SJSA1 (cell line): Measurements from ENCODE around the gene POLR1H. TPM values are rescaled to one million over a fixed set of nuclear protein-coding genes. Genes with fewer than 3 reads are reported as not detected.

ENCODE experiments used
- DNase-seq, 2 experiments: peaks; one replicate each; pipeline ENCODE4 v3.0.0-alpha.2; 2015 to 2020; ENCODE audit warnings: low spot score in 2 of 2, low read depth in 1 of 2
- H3K27ac ChIP-seq: fragments of 250-450 bp; sonication (Bioruptor Pico); 2 replicates; pipeline ENCODE4 v1.5.1; 2020; ENCODE audit warnings: mild to moderate bottlenecking, moderate library complexity
- H3K27me3 ChIP-seq: fragments of 250-450 bp; sonication (Bioruptor Pico); replicated peaks from 2 replicates; pipeline ENCODE4 v1.5.1; 2020; ENCODE audit warnings: mild to moderate bottlenecking, moderate library complexity
- H3K36me3 ChIP-seq: fragments of 250-450 bp; sonication (Bioruptor Pico); 2 replicates; pipeline ENCODE4 v1.5.1; 2020; ENCODE audit warnings: mild to moderate bottlenecking
- H3K4me1 ChIP-seq: fragments of 250-450 bp; sonication (Bioruptor Pico); replicated peaks from 2 replicates; pipeline ENCODE4 v1.6.1; 2021; ENCODE audit warnings: mild to moderate bottlenecking
- H3K4me3 ChIP-seq: fragments of 250-450 bp; sonication (Bioruptor Pico); 2 replicates; pipeline ENCODE4 v1.5.1; 2020; ENCODE audit warnings: mild to moderate bottlenecking
- H3K9me3 ChIP-seq: fragments of 250-450 bp; sonication (Bioruptor Pico); replicated peaks from 2 replicates; pipeline ENCODE4 v1.5.1; 2020; ENCODE audit warnings: mild to moderate bottlenecking
- total RNA-seq: library from RNA; depleted of rRNA; stranded (reverse); fragments of >200 nt; shearing (Covaris generic); gene quantifications from 2 replicates; pipeline ENCODE4 v1.2.3, GENCODE V29; 2014

The POLR1H gene
- total RNA-seq, 1 experiment from 2014 or later = 22.5 TPM

DNA sequence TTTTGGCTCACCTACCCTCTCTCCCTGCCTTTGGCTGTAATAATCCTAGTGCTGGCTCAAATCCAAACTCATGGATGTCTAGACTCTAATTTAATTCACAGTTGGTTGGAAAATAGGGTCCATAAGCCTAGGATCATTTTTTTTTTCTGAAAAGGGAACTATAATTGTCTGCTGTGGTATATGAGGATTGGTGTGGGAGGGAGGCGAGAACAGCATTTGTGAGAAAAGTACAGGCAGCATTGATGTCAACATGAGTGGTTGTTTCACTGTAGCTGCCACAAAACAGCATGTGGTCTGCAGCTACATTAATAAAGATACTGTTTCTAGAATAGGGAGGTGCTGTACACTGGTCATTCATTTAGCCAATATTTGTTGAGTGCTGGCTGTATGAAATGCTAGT lies 18.6 kb upstream of the POLR1H start:
- DNase-seq = no peak
- Histone ChIP-seq H3K27ac (no peak overlapping the region), H3K4me3 (no peak overlapping the region), H3K36me3 (no peaks in the 10 kb centered on the region; the same call in 1 of the 2 replicates), H3K4me1 (no peaks in the 10 kb centered on the region), H3K27me3 (no peaks in the 10 kb centered on the region; the same call in 1 of the 2 replicates), H3K9me3 (no peaks in the 10 kb centered on the region)

DNA sequence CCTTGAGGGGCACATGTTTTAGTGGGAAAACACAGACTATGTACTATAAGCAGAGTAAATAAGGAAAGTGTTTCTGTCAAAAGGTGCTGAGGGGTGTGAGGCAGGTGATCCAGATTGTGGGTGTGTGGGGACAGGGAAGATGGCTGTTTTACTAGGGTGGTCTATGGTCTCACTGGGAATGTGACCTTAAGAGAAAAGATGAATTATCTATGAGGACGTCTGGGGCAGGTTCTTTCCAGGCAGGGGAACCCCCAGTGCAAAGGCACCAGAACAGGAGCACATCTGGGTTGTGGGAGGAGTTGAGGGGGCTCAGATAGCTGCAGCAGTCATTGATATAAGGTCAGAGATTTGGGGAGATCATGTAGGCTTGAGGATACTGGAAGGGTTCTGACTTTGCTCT lies 18.2 kb upstream of the POLR1H start:
- no peaks in the 10 kb centered on the region; the same call in 1 of the 2 replicates for H3K27me3 ChIP-seq
- H3K27ac ChIP-seq = no peak overlapping the region
- H3K9me3 ChIP-seq = no peaks in the 10 kb centered on the region
- H3K36me3 ChIP-seq = no peaks in the 10 kb centered on the region; the same call in 1 of the 2 replicates
- H3K4me3 ChIP-seq = no peak overlapping the region
- no peak for DNase-seq
- H3K4me1 ChIP-seq = no peaks in the 10 kb centered on the region

DNA sequence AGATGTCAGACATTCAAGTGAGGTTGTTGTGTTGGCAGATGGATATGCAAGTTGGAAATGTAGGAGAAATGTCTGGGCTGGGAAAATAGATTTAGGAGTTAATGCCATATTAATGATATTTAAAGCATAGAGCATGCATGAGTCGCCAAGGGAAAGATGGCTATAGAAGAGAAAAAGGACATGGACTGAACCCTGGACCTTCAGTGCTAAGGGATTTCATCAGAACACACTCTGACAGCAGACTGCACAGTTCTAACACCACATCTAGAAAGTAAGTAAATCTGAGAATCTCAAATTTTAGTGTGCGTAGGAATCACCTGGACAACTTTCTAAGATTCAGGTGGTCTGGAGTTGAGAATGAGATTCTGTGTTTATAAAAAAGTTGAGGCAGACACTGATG lies 17.3 kb upstream of the POLR1H start:
- Histone ChIP-seq H3K4me3 (no peak overlapping the region), H3K36me3 (no peaks in the 10 kb centered on the region; the same call in 1 of the 2 replicates), H3K9me3 (no peaks in the 10 kb centered on the region), H3K27ac (no peak overlapping the region), H3K4me1 (no peaks in the 10 kb centered on the region), H3K27me3 (no peaks in the 10 kb centered on the region; the same call in 1 of the 2 replicates)
- DNase-seq = no peak

DNA sequence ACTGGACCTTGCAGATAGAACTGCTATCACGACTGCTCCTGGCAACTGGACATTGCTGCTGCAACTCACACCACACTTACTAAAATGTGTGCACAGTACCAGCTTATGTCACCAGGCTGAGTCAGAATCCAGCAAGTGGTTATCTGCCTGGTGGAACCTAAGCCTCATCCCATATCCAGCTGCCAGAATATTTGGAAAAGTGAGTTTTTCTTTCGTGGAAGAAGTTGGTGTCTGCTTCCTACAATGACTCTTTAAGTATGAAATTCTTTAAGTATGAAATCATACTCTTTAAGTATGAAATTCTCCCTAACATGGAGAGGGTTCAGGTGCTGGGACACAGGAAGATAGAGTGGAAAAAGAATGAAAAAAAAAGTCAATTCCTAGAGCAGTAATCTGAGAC lies 16.4 kb upstream of the POLR1H start:
- H3K4me1 ChIP-seq = no peaks in the 10 kb centered on the region
- DNase-seq = no peak
- H3K27ac ChIP-seq = no peak overlapping the region
- no peaks in the 10 kb centered on the region; the same call in 1 of the 2 replicates for H3K27me3 ChIP-seq
- H3K4me3 ChIP-seq = no peak overlapping the region
- no peaks in the 10 kb centered on the region for H3K9me3 ChIP-seq
- H3K36me3 ChIP-seq = no peaks in the 10 kb centered on the region; the same call in 1 of the 2 replicates

DNA sequence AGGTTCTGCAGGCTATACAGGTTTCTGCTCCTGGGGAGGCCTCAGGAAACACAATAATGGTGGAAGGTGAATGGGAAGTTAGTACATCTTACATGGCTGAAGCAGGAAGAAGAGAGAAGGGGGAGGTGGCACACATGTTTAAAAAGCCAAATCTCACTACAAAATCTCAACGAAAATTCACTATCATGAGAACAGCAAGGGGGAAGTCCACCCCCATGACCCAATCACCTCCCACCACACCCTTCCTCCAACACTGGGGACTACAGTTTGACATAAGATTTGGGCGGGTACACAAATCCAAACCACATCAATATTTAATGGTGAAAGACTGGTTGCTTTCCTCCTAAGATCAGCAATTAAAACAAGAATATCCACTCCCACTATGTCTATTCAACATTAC lies 13.8 kb upstream of the POLR1H start:
- Histone ChIP-seq H3K4me3 (no peak overlapping the region), H3K4me1 (no peaks in the 10 kb centered on the region), H3K27me3 (no peaks in the 10 kb centered on the region; the same call in 1 of the 2 replicates), H3K27ac (no peak overlapping the region), H3K36me3 (no peaks in the 10 kb centered on the region; the same call in 1 of the 2 replicates), H3K9me3 (no peaks in the 10 kb centered on the region)
- DNase-seq = no peak

DNA sequence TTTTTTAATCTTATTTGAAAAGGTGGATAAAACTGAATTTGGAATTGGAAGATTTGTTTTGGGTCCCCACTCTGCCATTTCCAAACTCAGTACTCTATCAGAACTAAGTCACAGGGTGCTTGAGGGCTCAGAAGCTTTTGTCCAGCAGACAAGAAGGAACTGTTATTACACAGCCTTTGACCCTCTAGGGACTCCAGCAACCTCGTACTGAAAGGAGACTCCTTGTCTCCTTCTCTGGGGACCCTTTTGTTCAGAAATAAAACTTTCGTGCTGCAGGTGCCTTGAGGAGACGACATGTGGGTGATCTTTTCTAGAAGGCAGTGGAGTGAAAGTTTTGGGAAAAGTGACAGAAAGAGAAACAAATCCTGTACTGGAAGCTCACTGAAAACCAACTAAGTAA lies 7.4 kb upstream of the POLR1H start:
- no peaks in the 10 kb centered on the region for H3K27me3 ChIP-seq
- H3K4me3 ChIP-seq = no peak overlapping the region
- DNase-seq = no peak
- H3K36me3 ChIP-seq = peaks cover 7% of the 10 kb centered on the region
- no peak overlapping the region for H3K27ac ChIP-seq
- H3K4me1 ChIP-seq = no peaks in the 10 kb centered on the region
- H3K9me3 ChIP-seq = no peaks in the 10 kb centered on the region

DNA sequence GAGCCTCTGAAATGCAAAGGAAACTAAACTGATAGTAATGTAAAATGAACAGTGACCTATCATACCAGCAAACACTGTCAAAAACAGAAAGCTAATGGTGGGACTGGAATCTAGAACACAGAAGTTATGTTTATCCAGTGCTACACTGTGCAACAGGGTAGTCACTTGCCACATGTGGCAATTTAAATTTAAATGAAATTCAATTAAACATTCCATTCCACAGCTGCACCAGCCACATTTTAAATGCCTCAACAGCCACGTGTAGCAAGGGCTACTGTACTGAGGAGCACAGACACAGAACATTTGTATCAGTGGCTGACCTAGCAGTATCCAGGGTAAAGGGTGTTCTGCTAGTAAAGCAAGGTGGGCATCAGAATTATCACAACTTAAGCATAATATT lies 5.6 kb upstream of the POLR1H start:
- no peaks in the 10 kb centered on the region for H3K27me3 ChIP-seq
- DNase-seq = no peak
- H3K9me3 ChIP-seq = no peaks in the 10 kb centered on the region
- no peak overlapping the region for H3K4me3 ChIP-seq
- H3K27ac ChIP-seq = no peak overlapping the region
- peaks cover 7% of the 10 kb centered on the region for H3K36me3 ChIP-seq
- H3K4me1 ChIP-seq = peaks cover 6% of the 10 kb centered on the region

DNA sequence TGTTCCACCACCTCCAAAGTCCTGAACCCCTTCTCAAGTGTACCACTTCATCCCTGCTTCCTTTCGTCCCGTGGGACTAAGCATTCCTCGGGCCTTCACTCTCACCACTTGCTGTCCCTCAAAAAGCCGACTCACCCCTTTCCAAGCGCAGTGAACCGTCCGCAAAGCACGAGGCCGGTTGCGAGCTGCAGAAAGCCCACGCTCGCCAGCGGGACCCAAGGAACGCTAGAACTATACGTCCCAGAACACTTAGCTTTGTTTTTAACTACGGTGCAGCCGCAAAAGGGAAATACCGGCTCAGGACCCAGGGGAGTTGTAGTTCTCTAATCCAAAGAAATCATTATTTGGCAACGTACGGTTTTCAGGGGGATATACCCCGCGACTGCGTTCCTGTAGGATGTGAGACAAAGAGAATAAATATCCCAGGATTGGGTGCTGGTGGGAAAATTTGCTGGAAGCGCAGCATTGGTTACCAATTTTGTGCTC lies 416 bp upstream of the POLR1H start:
- Histone ChIP-seq H3K4me3 (peak overlapping the region; percentile 71), H3K36me3 (peaks cover 17% of the 10 kb centered on the region), H3K27me3 (no peaks in the 10 kb centered on the region), H3K9me3 (no peaks in the 10 kb centered on the region), H3K27ac (peak overlapping the region; percentile 70), H3K4me1 (peaks cover 13% of the 10 kb centered on the region)
- DNase-seq = peak in 1 of 2 experiments; percentile 47

DNA sequence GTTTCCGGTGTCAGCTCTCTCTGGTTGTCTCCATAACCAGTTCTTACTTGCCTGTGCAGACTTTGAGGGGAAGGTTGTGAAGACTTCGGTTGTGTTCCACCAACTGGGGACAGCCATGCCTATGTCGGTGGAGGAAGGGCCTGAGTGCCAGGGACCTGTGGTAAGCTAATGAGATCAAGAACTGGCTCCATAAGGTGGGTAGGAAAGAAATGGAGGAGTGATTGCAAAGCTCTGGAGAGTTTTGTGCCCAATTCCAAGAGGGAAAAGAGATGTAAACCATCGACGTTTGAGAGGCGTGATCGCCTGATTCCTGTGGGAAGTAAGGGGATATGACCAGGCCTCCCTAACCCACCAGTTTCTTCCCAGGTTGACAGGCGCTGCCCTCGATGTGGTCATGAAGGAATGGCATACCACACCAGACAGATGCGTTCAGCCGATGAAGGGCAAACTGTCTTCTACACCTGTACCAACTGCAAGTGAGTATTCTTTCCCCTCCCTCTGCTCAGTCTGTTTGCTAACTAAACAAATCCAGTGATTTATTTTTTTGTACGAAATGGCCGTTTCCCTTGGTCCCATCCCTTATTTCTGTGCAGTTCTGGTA lies 893 bp downstream of the POLR1H start:
- Histone ChIP-seq H3K4me1 (peaks cover 21% of the 10 kb centered on the region), H3K36me3 (peaks cover 17% of the 10 kb centered on the region), H3K27me3 (no peaks in the 10 kb centered on the region), H3K4me3 (peak overlapping the region; percentile 71), H3K9me3 (no peaks in the 10 kb centered on the region), H3K27ac (peak overlapping the region; percentile 70)
- DNase-seq = no peak

DNA sequence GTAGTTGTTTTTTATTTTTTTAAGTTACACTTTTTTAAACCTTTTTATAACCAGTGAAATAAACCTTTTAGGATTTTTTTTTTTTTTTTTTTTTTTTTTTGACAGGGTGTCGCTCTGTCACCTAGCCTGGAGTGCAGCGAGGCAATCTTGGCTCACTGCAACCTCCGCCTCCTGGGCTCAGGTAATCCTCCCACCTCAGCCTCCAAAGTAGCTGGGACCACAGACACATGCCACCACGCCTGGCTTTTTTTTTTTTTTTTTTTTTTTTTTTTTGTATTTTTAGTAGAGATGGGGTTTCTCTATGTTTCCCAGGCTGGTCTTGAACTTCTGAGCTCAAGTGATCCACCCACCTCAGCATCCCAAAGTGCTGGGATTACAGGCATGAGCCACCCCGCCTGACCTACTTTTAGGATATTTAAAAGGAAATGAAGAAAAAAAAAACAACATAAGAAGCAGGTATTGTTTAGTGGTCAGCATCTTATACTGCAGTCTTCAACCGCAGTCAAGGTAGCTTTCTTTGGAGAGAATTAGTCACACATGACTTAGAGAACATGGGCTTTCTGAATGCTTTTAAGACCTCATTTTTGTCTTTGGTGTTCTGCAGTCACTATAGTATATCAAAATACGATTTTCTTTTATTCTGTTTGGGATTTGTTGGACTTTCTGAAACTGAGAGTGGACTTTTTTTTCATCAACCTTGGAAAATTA lies 1.6 kb downstream of the POLR1H start:
- no peak for DNase-seq
- H3K4me1 ChIP-seq = peaks cover 21% of the 10 kb centered on the region
- H3K4me3 ChIP-seq = no peak overlapping the region
- H3K36me3 ChIP-seq = peaks cover 13% of the 10 kb centered on the region
- H3K27me3 ChIP-seq = no peaks in the 10 kb centered on the region
- no peaks in the 10 kb centered on the region for H3K9me3 ChIP-seq
- no peak overlapping the region for H3K27ac ChIP-seq

DNA sequence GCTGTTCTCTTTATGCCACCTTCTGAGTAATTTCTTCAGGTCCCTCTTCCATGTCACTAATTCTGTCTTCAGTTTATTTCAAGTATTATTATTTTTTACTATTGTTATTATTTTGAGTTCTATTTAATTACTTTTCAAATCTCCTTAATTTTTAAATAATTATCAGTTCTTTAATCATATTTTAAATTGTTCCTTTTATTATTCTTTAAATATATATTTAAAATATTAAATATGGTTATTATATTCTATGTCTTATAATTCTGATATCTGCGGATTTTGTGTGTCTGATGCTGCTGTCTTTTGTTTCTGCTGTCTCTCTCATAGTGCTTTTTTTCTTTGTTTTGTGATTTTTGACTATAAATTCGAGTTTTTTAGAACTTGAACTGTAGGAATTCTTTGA lies 2.2 kb downstream of the POLR1H start:
- Histone ChIP-seq H3K27ac (no peak overlapping the region), H3K4me1 (peaks cover 26% of the 10 kb centered on the region), H3K4me3 (no peak overlapping the region), H3K9me3 (no peaks in the 10 kb centered on the region), H3K36me3 (peaks cover 10% of the 10 kb centered on the region), H3K27me3 (no peaks in the 10 kb centered on the region)
- DNase-seq = no peak

DNA sequence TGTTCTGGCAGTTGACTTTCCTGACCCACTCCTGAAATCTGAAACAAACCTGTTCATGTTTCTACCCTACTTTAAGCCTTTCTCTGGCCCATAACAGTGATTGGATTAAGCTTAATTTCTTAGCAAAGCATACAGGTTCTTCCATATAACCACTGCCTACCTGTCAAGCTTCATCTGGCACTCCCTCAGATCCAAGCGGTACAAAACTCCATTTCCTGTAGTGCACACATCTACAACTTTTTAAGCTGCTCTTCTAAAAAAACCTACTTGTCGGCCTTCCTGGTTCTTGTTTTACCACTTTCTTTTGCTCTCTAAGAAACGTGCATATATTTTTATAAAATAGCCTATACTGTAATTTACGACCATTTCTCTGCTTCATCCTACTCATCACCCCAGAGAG lies 5.0 kb downstream of the POLR1H start:
- H3K36me3 ChIP-seq = peaks cover 7% of the 10 kb centered on the region
- no peaks in the 10 kb centered on the region for H3K9me3 ChIP-seq
- peak overlapping the region; percentile 14; the same call in 1 of the 2 replicates for H3K27ac ChIP-seq
- H3K4me1 ChIP-seq = peaks cover 20% of the 10 kb centered on the region
- H3K27me3 ChIP-seq = no peaks in the 10 kb centered on the region
- DNase-seq = no peak
- peak overlapping the region; percentile 49 for H3K4me3 ChIP-seq

DNA sequence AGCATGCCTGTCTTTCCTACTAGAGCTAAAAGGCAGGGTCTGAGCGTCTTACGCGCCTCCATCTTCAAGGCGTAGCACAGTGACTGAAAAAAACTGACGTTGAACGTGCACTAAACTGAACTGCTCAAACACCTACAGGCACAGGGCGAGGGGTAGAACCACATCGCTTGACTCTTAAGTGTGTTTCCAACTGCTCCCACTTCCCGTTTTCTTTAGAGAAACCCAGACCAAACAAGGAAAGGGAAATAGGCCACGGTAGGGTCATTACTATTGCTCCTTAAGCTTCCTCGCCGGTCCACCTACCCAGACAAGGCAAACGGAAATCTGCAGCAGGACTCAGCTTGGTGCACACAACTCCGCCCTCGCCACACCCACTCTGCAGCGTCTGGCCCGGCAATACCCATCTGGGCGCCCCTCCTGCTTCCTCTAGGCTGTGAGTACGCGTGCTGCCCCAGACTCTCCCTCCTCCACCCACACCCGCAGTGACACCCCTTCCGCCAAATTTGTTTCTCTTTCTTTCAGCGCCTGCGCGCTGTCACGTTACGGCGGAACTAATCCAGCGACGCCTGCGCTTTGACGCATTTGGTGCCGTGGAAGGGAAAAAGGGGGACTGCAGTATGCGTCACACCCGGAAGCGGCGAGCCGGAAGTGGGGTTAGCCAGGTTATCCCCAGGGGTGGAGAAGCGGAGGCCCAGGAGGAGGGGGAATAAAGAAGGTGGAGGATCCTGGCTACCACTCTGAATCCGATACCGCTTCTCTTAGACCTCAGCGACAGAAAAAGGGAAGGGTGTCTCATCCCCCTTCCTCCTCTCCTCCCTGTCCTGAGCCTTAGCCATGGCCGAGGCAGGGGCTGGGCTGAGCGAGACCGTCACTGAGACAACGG lies 5.8 kb downstream of the POLR1H start, which contains the start of gene PPP1R11:
Gene PPP1R11 (plus strand): TSS at position 622 of the 883 bp plus-strand sequence. CDS start 213 bp downstream, at position 835.
- Histone ChIP-seq H3K4me3 (peak within 1 kb of the TSS; percentile 49), H3K27me3 (no peaks in the 10 kb centered on the region), H3K9me3 (no peaks in the 10 kb centered on the region), H3K4me1 (peaks cover 17% of the 10 kb centered on the region), H3K36me3 (peaks cover 7% of the 10 kb centered on the region), H3K27ac (peak within 1 kb of the TSS; percentile 71)
- DNase-seq = peak; percentile 99
